Activated naive CD4-positive, alpha-beta T cell treated with anti-CD3 and anti-CD28 coated beads, Interleukin-2, amount 10 ng/mL, durations not matched to agents 7 days and 5 days (primary cell): ENCODE measurements around the gene CCDC97.
A peak's percentile ranks its signal among the peaks of the same experiment; 100 is the strongest.

Source experiments
- CTCF ChIA-PET: fragments of 350-600 bp; sonication (Branson Sonifier 250); formaldehyde crosslinking; loops from one replicate; lab custom pipeline; 2021; ENCODE audit warnings: antibody characterized with exemption; lab: Charles Lee
- DNase-seq: peaks from one replicate; pipeline ENCODE4 v3.0.0-alpha.2; 2020
- H3K27ac Mint-ChIP-seq: one replicate; pipeline ENCODE4 v1.8.0; 2021; ENCODE audit warnings: mild to moderate bottlenecking, moderate library complexity, mixed read lengths
- H3K27me3 Mint-ChIP-seq: one replicate; pipeline ENCODE4 v1.8.0; 2021; ENCODE audit warnings: mild to moderate bottlenecking, mixed read lengths
- H3K36me3 Mint-ChIP-seq: one replicate; pipeline ENCODE4 v1.8.0; 2021; ENCODE audit warnings: mixed read lengths
- H3K4me1 Mint-ChIP-seq: one replicate; pipeline ENCODE4 v1.8.0; 2021; ENCODE audit warnings: mixed read lengths
- H3K4me3 Mint-ChIP-seq: one replicate; pipeline ENCODE4 v1.8.0; 2021; ENCODE audit warnings: mild to moderate bottlenecking, moderate library complexity, mixed read lengths
- H3K9me3 Mint-ChIP-seq: one replicate; pipeline ENCODE4 v1.8.0; 2021; ENCODE audit warnings: mixed read lengths

The CCDC97 gene

DNA sequence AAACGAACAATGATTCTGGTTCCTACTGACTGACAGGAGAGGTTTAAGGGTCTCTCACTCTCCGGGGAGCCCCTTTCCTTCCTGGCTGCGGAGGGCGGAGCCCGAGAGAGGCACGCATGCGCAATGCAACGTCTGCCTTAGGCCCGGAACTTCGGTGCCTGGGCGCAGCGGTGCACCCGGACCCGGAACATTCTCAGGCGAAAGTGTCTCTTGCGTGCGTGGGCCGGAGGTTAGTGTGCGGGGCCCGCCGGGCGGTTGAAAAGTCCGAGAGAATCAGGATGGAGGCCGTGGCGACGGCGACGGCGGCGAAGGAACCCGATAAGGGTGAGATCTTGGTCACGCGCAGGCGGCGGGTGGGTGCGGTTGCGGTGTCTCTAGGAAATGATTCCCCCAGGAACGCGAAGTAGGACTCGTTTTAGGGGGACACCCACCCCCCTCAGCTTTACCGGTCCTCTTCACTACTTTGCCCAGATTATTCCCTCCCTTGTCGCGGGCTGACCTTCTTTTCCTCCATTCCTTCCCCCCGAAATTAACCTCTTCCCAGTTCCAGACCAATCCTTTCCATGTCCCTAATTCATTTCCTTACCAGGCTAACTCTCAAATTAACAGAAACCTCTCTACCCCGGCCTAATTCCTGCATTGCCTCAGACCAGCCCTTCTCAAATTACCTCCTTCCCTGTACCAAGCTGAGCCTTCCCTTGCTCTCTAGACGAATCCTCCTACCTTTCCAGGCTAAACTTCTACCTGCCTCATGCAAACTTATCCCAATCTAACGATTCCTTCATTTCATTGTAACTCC lies at the start of gene CCDC97:
Gene CCDC97 (plus strand): TSS at position 140 of the 799 bp plus-strand sequence. CDS start 139 bp downstream, at position 279.
- Mint-ChIP-seq H3K27me3 (peaks cover 6% of the 10 kb centered on the region), H3K9me3 (no peaks in the 10 kb centered on the region), H3K36me3 (peaks cover 50% of the 10 kb centered on the region), H3K4me3 (peak within 1 kb of the TSS; percentile 91), H3K27ac (peak within 1 kb of the TSS; percentile 95), H3K4me1 (peaks cover 73% of the 10 kb centered on the region)
- CTCF ChIA-PET, result interaction anchor here (0.6 to 3.9 kb wide), 4 partner anchors 12 to 260 kb away, joined by 3 to 39 read pairs (median 12); partner anchors contain the start of gene HNRNPUL1
- peak; percentile 92 for DNase-seq

DNA sequence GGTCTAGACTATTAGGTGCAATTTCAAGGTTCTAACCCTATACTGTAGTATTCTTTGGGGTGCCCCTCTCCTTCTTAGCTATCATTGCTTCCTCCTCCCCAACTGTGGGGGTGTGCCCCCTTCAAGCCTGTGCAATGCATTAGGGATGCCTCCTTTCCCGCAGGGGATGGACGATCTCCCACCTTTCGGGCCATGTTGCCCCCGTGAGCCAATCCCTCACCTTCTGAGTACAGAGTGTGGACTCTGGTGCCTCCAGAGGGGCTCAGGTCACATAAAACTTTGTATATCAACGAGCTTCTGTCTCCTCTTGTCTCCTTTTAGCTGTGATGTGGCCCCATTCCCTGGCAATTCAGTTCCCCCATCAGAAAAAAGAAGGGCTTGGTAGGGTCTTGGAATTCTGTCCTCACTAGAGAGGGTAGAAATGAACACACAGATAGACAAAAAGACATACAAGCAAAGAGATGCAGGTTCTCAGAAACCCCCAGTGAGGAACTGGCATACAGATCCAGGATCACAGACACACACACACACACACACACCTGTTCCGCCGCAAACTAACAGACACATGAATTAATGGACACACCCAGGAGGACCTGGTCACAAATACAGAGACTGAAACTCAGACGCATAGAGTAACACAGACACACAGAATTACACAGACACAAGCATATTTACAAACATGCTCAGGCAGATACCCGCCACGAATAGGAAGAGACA lies 48.3 kb upstream of the CCDC97 start:
- CTCF ChIA-PET, result interaction anchor here (1.0 to 7.8 kb wide), 6 partner anchors 35 to 287 kb away, joined by 3 to 92 read pairs (median 4); no protein-coding TSS in a partner anchor
- H3K4me1 Mint-ChIP-seq, result peaks cover 27% of the 10 kb centered on the region
- H3K27me3 Mint-ChIP-seq, result peaks cover 11% of the 10 kb centered on the region
- H3K27ac Mint-ChIP-seq, result peak overlapping the region; percentile 100
- peaks cover 16% of the 10 kb centered on the region for H3K36me3 Mint-ChIP-seq
- peak; percentile 32 for DNase-seq
- H3K4me3 Mint-ChIP-seq, result peak overlapping the region; percentile 79
- no peaks in the 10 kb centered on the region for H3K9me3 Mint-ChIP-seq

GRCh38 chr19:41263042-41263849 lies 46.7 kb upstream of the CCDC97 start:
- Mint-ChIP-seq H3K36me3 (peaks cover 27% of the 10 kb centered on the region), H3K27me3 (peaks cover 11% of the 10 kb centered on the region)
- CTCF ChIA-PET, result interaction anchor here (1.0 to 7.8 kb wide), 8 partner anchors 35 to 137 kb away, joined by 3 to 92 read pairs (median 5); partner anchors contain the start of genes B9D2 and CCDC97

DNA sequence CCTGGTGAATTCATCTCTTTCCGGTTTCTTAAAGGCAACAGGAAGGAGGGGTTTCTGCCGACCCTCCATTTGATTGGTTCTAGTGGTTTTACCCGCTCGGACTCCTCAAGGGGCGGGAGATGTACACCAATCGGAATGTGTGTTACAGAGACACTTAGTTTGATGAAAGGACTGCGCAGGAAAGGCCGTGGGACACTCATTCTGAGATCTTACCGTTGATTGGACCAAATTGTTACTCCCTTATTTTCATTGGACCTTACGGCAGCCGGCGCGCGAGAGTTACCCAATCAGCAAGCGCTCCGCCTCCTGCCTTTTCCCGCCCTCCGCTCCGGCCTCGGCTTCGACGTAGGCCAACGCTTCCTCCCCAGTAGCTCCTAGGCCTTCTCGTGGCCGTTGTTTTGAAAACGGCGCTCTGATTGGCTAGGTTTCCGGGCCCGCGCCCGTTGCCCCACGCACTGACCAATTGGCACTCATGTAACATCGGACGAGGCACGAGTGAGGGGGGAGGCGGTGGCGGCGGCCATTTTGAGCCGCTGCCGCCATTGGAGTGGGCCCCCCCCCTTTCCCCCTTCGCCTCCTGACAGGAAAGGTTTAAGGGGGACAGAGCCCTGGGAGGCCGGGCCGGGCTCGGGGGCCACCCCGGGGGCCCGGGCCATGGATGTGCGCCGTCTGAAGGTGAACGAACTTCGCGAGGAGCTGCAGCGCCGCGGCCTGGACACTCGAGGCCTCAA lies 46.0 kb upstream of the CCDC97 start, which contains the start of gene HNRNPUL1:
Gene HNRNPUL1 (plus strand): TSS at position 523 of the 731 bp plus-strand sequence. CDS start 132 bp downstream, at position 655.
- peaks cover 11% of the 10 kb centered on the region for H3K27me3 Mint-ChIP-seq
- peak; percentile 99 for DNase-seq
- H3K36me3 Mint-ChIP-seq, result peaks cover 34% of the 10 kb centered on the region
- peak within 1 kb of the TSS; percentile 100 for H3K27ac Mint-ChIP-seq
- peak within 1 kb of the TSS; percentile 79 for H3K4me3 Mint-ChIP-seq
- CTCF ChIA-PET, result interaction anchor here (1.2 to 7.8 kb wide), 7 partner anchors 34 to 175 kb away, joined by 4 to 92 read pairs (median 5); partner anchors contain the start of genes B9D2, CCDC97 and DMAC2
- H3K9me3 Mint-ChIP-seq, result no peaks in the 10 kb centered on the region
- H3K4me1 Mint-ChIP-seq, result peaks cover 45% of the 10 kb centered on the region

More at GRCh38 chr19:41263042-41263849, 46.7 kb upstream of the CCDC97 start:
- Mint-ChIP-seq H3K4me1 (peaks cover 42% of the 10 kb centered on the region), H3K27ac (peak overlapping the region; percentile 100), H3K9me3 (no peaks in the 10 kb centered on the region), H3K4me3 (peak overlapping the region; percentile 79)
- DNase-seq, result peak; percentile 89

DNA sequence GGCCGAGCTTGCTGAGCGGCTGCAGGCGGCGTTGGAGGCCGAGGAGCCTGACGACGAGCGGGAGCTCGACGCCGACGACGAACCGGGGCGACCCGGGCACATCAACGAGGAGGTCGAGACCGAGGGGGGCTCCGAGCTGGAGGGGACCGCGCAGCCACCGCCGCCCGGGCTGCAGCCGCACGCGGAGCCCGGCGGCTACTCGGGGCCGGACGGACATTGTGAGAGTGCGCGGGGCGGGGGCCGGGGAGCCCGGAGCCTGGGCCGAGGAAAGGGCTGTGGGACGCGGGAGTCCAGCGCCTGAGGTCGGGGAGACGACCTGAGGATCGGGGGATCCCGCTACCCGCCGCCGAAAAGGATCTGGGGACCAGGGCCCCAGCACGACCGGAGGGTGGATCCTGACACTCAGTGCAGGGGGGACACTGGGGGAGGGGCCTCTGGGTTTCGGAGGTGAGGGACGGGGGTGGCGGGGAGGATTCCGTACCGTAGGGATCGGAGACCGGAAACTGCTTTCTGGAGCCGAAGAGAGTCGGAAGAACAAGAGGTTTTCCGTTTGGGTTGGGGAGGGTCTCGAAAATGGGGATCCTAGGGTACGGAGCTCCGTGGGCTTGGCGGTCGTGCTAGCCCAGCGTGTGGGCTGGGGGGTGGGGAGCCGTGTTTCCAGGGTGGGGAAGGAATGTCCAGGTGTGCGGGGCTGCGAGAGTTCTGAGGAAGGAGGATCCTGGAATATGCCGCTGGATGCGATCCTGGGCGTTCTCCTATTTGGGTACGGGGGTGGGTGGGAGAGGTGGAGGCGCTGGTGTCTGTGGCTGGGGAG lies 45.2 kb upstream of the CCDC97 start:
- peak; percentile 74 for DNase-seq
- H3K27ac Mint-ChIP-seq, result peak overlapping the region; percentile 100

DNA sequence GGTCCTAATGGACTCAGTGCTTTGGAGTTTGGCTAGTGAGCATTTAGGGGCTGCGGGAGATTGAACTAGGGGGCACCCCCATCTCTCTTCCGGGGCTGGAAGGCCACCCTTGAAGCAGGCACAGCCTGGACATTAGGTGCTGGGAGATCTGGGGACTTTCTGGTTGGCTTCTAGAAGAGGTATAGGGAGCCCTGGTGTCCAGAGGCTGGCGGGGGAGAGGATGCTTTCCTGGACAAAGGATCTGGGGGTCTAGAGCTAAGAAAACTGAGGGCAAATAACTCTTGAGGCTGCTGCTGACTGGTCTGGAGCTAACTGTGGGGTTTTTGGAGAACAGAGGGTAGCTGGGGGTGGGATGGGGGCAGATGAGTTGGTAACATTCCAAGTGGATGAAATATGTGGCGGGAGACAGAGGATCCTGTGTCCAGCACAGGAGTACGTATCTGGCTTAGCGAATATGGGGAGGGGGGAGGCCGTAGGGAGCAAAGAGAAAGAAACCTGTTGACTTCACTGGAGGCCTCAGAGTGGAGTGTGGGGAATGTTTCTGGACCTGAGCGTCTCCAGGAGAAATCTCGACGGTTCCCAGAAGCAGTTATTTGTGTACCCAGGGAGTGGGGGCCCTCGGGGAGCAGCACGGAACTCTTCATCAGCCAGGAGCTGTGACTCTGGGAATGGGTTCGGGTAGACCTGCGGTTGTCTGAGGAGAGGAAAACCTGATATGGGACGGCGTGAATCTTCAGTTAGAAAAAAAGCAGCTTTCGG lies 44.4 kb upstream of the CCDC97 start:
- H3K36me3 Mint-ChIP-seq, result peaks cover 39% of the 10 kb centered on the region
- H3K4me3 Mint-ChIP-seq, result peak overlapping the region; percentile 79
- peaks cover 3% of the 10 kb centered on the region for H3K27me3 Mint-ChIP-seq
- peaks cover 45% of the 10 kb centered on the region for H3K4me1 Mint-ChIP-seq
- peak overlapping the region; percentile 100 for H3K27ac Mint-ChIP-seq
- H3K9me3 Mint-ChIP-seq, result no peaks in the 10 kb centered on the region
- CTCF ChIA-PET, result interaction anchor here (1.1 to 7.8 kb wide), 5 partner anchors 9 to 174 kb away, joined by 3 to 92 read pairs (median 5); partner anchors contain the start of genes CCDC97 and DMAC2
- DNase-seq, result no peak

More for the DNA sequence above, 45.2 kb upstream of the CCDC97 start:
- peaks cover 37% of the 10 kb centered on the region for H3K36me3 Mint-ChIP-seq
- no peaks in the 10 kb centered on the region for H3K9me3 Mint-ChIP-seq
- peaks cover 45% of the 10 kb centered on the region for H3K4me1 Mint-ChIP-seq
- peak overlapping the region; percentile 79 for H3K4me3 Mint-ChIP-seq
- peaks cover 5% of the 10 kb centered on the region for H3K27me3 Mint-ChIP-seq
- CTCF ChIA-PET, result interaction anchor here (1.3 to 7.8 kb wide), 5 partner anchors 10 to 174 kb away, joined by 3 to 92 read pairs (median 13); partner anchors contain the start of genes CCDC97 and DMAC2

- Mint-ChIP-seq H3K4me1 (peaks cover 31% of the 10 kb centered on the region), H3K9me3 (no peaks in the 10 kb centered on the region), H3K4me3 (no peak overlapping the region), H3K27ac (no peak overlapping the region), H3K27me3 (no peaks in the 10 kb centered on the region), H3K36me3 (peaks cover 70% of the 10 kb centered on the region)
- no peak for DNase-seq
- CTCF ChIA-PET, result no interaction called here
Observed at GRCh38 chr19:41269055-41269454, 40.9 kb upstream of the CCDC97 start.

- Mint-ChIP-seq H3K27me3 (no peaks in the 10 kb centered on the region), H3K36me3 (peaks cover 75% of the 10 kb centered on the region), H3K4me1 (peaks cover 31% of the 10 kb centered on the region), H3K27ac (no peak overlapping the region), H3K9me3 (no peaks in the 10 kb centered on the region), H3K4me3 (no peak overlapping the region)
- DNase-seq, result no peak
- CTCF ChIA-PET, result no interaction called here
Observed at GRCh38 chr19:41269571-41269970, 40.4 kb upstream of the CCDC97 start.

GRCh38 chr19:41273076-41273475 lies 36.9 kb upstream of the CCDC97 start:
- no peak overlapping the region for H3K27ac Mint-ChIP-seq
- DNase-seq, result no peak

DNA sequence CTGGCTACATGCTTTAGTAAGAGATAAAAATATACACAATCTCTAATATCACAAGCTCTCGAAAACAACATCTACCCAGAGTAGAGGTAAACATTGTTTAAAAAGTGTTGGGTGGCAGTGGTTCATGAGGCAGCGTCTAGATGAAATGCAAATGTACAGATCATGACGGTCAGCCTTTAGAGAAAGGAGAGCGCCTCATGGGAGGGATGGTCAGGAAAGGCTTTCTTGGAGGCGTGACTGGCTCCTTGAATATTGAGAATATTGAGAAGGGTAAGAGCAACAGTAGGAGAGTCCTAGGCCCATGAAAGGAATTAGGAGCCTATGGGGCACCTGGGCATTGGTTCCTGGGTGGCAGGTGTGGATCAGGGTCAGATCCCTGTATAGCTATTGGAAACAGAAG lies 35.2 kb upstream of the CCDC97 start:
- no peak overlapping the region for H3K4me3 Mint-ChIP-seq
- CTCF ChIA-PET, result interaction anchor here (0.7 to 2.1 kb wide), 3 partner anchors 9 to 34 kb away, joined by 3 to 5 read pairs (median 3); no protein-coding TSS in a partner anchor
- H3K36me3 Mint-ChIP-seq, result peaks cover 71% of the 10 kb centered on the region
- H3K27ac Mint-ChIP-seq, result peak overlapping the region; percentile 25
- no peaks in the 10 kb centered on the region for H3K27me3 Mint-ChIP-seq
- DNase-seq, result no peak
- H3K4me1 Mint-ChIP-seq, result no peaks in the 10 kb centered on the region
- H3K9me3 Mint-ChIP-seq, result no peaks in the 10 kb centered on the region

More at GRCh38 chr19:41273076-41273475, 36.9 kb upstream of the CCDC97 start:
- no peaks in the 10 kb centered on the region for H3K27me3 Mint-ChIP-seq
- peaks cover 70% of the 10 kb centered on the region for H3K36me3 Mint-ChIP-seq
- no peak overlapping the region for H3K4me3 Mint-ChIP-seq
- CTCF ChIA-PET, result no interaction called here
- no peaks in the 10 kb centered on the region for H3K9me3 Mint-ChIP-seq
- peaks cover 3% of the 10 kb centered on the region for H3K4me1 Mint-ChIP-seq

DNA sequence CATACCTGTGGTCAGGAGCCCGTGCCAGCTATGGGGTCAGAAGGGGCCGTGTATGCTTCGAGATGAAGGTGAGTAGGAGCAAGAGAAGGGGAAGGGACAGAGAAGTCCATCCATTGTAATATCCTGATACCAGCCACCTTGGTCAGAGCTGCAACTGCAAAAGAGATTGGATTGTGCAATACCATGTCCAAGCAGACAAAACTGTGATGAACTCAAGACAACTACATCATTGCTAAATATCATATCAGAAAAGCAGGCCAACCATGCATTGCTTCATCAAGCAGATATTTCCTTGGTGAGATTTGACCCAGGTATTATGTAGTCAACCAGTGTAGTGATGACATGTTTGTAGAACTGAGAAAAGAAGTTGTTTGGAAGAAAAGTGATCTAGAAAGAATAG lies 33.7 kb upstream of the CCDC97 start:
- no peaks in the 10 kb centered on the region for H3K9me3 Mint-ChIP-seq
- H3K4me3 Mint-ChIP-seq, result no peak overlapping the region
- H3K27me3 Mint-ChIP-seq, result no peaks in the 10 kb centered on the region
- no peak overlapping the region for H3K27ac Mint-ChIP-seq
- CTCF ChIA-PET, result interaction anchor here (2.1 kb wide), 1 partner anchor 32 kb away, joined by 5 read pairs; no protein-coding TSS in a partner anchor
- no peak for DNase-seq
- peaks cover 74% of the 10 kb centered on the region for H3K36me3 Mint-ChIP-seq
- no peaks in the 10 kb centered on the region for H3K4me1 Mint-ChIP-seq
